ENCODE measurements around the gene CLNS1A.

DNA sequence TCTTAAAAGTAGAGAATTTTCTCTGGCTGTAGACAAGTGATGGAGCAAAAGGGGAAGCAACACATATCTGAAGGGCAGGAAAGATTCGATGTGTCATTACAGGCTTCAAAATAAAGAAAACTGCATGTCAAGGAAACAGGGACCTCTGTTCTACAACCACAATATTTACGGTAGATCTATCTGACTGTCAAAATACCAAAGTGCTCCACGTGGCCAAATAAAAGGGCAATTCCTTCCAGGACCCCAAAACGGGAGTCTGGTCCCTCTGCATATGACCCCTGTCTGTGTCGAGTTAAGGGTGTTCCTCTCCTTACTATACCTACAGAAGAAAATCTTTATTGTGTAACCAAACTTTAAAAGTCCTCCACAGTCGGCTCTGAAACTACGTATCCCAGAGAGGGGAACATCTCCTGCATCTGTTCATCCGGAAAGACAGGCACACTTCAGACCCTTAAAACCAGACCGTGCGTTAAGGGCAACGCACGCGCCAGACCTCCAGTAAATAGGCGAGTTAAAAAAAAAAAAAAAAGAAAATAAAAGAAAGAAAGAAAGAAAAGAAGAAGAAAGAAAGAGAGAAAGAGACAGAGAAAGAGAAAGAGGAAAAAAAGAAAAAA, 756 bp downstream of the CLNS1A start:
- TF ChIP-seq, protein P1, sequence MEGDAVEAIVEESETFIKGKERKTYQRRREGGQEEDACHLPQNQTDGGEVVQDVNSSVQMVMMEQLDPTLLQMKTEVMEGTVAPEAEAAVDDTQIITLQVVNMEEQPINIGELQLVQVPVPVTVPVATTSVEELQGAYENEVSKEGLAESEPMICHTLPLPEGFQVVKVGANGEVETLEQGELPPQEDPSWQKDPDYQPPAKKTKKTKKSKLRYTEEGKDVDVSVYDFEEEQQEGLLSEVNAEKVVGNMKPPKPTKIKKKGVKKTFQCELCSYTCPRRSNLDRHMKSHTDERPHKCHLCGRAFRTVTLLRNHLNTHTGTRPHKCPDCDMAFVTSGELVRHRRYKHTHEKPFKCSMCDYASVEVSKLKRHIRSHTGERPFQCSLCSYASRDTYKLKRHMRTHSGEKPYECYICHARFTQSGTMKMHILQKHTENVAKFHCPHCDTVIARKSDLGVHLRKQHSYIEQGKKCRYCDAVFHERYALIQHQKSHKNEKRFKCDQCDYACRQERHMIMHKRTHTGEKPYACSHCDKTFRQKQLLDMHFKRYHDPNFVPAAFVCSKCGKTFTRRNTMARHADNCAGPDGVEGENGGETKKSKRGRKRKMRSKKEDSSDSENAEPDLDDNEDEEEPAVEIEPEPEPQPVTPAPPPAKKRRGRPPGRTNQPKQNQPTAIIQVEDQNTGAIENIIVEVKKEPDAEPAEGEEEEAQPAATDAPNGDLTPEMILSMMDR (IDR thresholded peaks at IDR 0.05), result no peak
- no peak for TF ChIP-seq POLR2A (IDR thresholded peaks at IDR 0.05)
